ENCODE measurements around the gene FAM89B.

The FAM89B gene

GRCh38 chr11:65539744-65540289, 32.5 kb upstream of the FAM89B start:
- peak; percentile 72 for DNase-seq

GRCh38 chr11:65540290-65541092, 31.8 kb upstream of the FAM89B start:
- DNase-seq: peak; percentile 86

GRCh38 chr11:65541093-65541982, 31.0 kb upstream of the FAM89B start:
- no peak for DNase-seq

- no peak for DNase-seq
These were observed 29.5 kb upstream of the FAM89B start for GRCh38 chr11:65542738-65543390.

- no peak for DNase-seq
These were observed 26.5 kb upstream of the FAM89B start for GRCh38 chr11:65545853-65546216.

- peak; percentile 90 for DNase-seq
These were observed 25.9 kb upstream of the FAM89B start for GRCh38 chr11:65546217-65546958.

GRCh38 chr11:65547446-65548125, 24.8 kb upstream of the FAM89B start:
- DNase-seq: no peak

GRCh38 chr11:65548395-65548794, 23.9 kb upstream of the FAM89B start:
- DNase-seq: no peak

GRCh38 chr11:65549096-65549495, 23.2 kb upstream of the FAM89B start:
- no peak for DNase-seq

- DNase-seq: peak; percentile 82
These were observed 20.6 kb upstream of the FAM89B start for GRCh38 chr11:65551572-65552387.

GRCh38 chr11:65552388-65552951, 19.9 kb upstream of the FAM89B start:
- DNase-seq: no peak

- DNase-seq: no peak
These were observed 18.9 kb upstream of the FAM89B start for GRCh38 chr11:65553301-65554001.

- no peak for DNase-seq
These were observed 18.1 kb upstream of the FAM89B start for GRCh38 chr11:65554057-65554818.

- DNase-seq: no peak
These were observed 17.4 kb upstream of the FAM89B start for GRCh38 chr11:65554842-65555430.

- no peak for DNase-seq
These were observed 16.6 kb upstream of the FAM89B start for GRCh38 chr11:65555693-65556231.

- no peak for DNase-seq
These were observed 15.7 kb upstream of the FAM89B start for GRCh38 chr11:65556470-65557279.

GRCh38 chr11:65557280-65558001, 14.9 kb upstream of the FAM89B start:
- DNase-seq: no peak

Measured in NCI-H1105 treated with DMSO at 0.1 percent for 48 hours (cell line).